Measurements from ENCODE around the gene ACSL5.

GRCh38 chr10:112394475-112394875, 20.6 kb downstream of the ACSL5 start:
- no peak for TF ChIP-seq CTCF (IDR thresholded peaks at IDR 0.05)
- no peak for TF ChIP-seq EZH2 (IDR thresholded peaks at IDR 0.05; ENCODE audit: borderline replicate concordance, insufficient read depth, low read depth, low read length, poor library complexity, severe bottlenecking)

Measured in B cell (primary cell).